IMR-90 (cell line): Measurements from ENCODE around the gene GPR153.

ENCODE experiments used
- BHLHE40 ChIP-seq: fragments of 150-350 bp; IDR thresholded peaks from 2 replicates; pipeline ENCODE4 v1.6.1; 2016; ENCODE audit warnings: mild to moderate bottlenecking, low read depth, low read length
- CEBPB ChIP-seq: IDR thresholded peaks from 2 replicates; pipeline ENCODE4 v1.6.1; 2012; ENCODE audit warnings: low read depth, low read length, improper control_type of control experiment
- ELK1 ChIP-seq: fragments of 150-350 bp; IDR thresholded peaks from 2 replicates; pipeline ENCODE4 v1.6.1; 2016; ENCODE audit warnings: low read depth, mild to moderate bottlenecking, low read length, moderate library complexity, borderline replicate concordance
- MAFK ChIP-seq: IDR thresholded peaks from 2 replicates; pipeline ENCODE4 v1.6.1; 2012; ENCODE audit warnings: low read depth, low read length, improper control_type of control experiment
- MXI1 ChIP-seq: IDR thresholded peaks from 2 replicates; pipeline ENCODE4 v1.6.1; 2012; ENCODE audit warnings: low read depth, mild to moderate bottlenecking, low read length, moderate library complexity, borderline replicate concordance
- NFE2L2 ChIP-seq: fragments of 150-350 bp; IDR thresholded peaks from 2 replicates; pipeline ENCODE4 v1.6.1; 2016; ENCODE audit warnings: low read depth, mild to moderate bottlenecking, low read length
- POLR2A ChIP-seq: IDR thresholded peaks from 2 replicates; pipeline ENCODE4 v1.6.1; 2012; ENCODE audit warnings: mild to moderate bottlenecking, low read depth, low read length
- RAD21 ChIP-seq: IDR thresholded peaks from 2 replicates; pipeline ENCODE4 v1.6.1; 2012; ENCODE audit warnings: low read length, improper control_type of control experiment
- USF2 ChIP-seq: fragments of 150-350 bp; IDR thresholded peaks from 2 replicates; pipeline ENCODE4 v1.6.1; 2017; ENCODE audit warnings: mild to moderate bottlenecking, antibody characterized with exemption, low read length, low read depth
- TF ChIP-seq, protein P1 (sequence below): conservative IDR thresholded peaks from 2 replicates; pipeline ENCODE4 v1.5.1; 2012; ENCODE audit warnings: mild to moderate bottlenecking, low read depth, low read length, improper control_type of control experiment

GRCh38 chr1:6211731-6212130 lies 49.2 kb downstream of the GPR153 start:
- TF ChIP-seq, protein P1, sequence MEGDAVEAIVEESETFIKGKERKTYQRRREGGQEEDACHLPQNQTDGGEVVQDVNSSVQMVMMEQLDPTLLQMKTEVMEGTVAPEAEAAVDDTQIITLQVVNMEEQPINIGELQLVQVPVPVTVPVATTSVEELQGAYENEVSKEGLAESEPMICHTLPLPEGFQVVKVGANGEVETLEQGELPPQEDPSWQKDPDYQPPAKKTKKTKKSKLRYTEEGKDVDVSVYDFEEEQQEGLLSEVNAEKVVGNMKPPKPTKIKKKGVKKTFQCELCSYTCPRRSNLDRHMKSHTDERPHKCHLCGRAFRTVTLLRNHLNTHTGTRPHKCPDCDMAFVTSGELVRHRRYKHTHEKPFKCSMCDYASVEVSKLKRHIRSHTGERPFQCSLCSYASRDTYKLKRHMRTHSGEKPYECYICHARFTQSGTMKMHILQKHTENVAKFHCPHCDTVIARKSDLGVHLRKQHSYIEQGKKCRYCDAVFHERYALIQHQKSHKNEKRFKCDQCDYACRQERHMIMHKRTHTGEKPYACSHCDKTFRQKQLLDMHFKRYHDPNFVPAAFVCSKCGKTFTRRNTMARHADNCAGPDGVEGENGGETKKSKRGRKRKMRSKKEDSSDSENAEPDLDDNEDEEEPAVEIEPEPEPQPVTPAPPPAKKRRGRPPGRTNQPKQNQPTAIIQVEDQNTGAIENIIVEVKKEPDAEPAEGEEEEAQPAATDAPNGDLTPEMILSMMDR: no peak
- TF ChIP-seq MAFK: no peak
- no peak for TF ChIP-seq USF2
- no peak for TF ChIP-seq CEBPB
- no peak for TF ChIP-seq NFE2L2
- no peak for TF ChIP-seq POLR2A
- no peak for TF ChIP-seq ELK1
- no peak for TF ChIP-seq MXI1
- TF ChIP-seq BHLHE40: no peak
- no peak for TF ChIP-seq RAD21
